HG02852 (cell line): ENCODE results near the gene ETS2.

Experiments
- ATAC-seq: cut with Tn5 transposase; IDR thresholded peaks from one replicate; pipeline ENCODE4 v1.9.1; 2021; ENCODE audit warnings: mild to moderate bottlenecking, moderate library complexity; ENCODE audit not compliant: unreplicated experiment

ETS2 gene

DNA sequence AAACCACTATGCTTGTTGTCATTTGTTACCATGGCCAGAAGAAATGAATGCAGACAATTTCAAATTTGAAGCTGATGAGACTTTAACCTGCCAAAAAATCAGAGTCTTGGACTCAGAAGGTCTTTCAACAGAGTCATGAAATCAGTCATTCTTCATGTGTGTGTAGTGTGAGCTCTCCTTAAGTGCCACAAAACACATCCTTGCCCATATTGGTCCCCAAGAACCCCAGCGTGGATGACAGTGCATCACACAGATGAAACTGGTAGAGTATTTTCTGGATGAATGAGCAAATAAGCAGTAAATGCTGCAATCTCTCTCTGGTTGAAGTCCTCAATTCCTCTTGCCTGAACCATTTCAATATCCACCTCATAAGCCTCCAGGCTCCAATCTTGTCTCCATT, 28.7 kb upstream of the ETS2 start:
- no peak for ATAC-seq

DNA sequence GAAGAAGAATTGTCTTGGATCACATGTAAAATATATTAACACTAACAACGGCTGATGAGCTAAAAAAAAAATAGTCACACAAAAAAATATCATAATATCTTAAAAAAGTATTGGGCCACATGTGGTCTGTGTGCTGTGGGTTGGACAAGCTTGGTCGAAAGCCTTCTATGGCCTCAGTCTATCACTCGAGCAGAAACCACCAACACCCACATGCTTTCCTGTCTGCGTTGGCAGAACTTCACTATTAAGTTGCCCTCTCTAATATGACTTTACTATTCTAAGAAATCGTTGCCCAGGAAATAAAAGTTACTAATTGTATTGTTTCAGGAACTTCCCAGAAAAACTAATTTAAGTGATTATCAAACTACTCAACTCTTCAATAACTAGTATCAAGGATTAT, 28.2 kb upstream of the ETS2 start:
- no peak for ATAC-seq

DNA sequence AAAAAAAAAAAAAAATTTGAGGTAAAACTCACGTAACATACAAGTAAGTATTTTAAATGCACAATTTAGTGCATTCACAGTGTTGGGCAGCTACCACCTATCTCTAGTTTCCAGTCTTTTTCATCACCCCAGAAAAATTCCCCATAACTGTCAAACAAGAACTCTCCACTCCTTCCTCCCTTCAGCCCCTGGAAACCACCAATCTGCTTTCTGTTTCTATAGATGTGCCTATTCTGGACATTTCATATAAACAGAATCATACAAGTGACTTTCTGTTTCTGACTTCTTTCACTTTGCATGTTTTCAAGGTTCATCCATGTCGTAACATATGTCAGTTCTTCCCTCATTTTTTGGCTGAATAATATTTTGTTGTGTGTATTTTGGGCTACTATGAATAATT, 24.9 kb upstream of the ETS2 start:
- ATAC-seq: peak; percentile 91

DNA sequence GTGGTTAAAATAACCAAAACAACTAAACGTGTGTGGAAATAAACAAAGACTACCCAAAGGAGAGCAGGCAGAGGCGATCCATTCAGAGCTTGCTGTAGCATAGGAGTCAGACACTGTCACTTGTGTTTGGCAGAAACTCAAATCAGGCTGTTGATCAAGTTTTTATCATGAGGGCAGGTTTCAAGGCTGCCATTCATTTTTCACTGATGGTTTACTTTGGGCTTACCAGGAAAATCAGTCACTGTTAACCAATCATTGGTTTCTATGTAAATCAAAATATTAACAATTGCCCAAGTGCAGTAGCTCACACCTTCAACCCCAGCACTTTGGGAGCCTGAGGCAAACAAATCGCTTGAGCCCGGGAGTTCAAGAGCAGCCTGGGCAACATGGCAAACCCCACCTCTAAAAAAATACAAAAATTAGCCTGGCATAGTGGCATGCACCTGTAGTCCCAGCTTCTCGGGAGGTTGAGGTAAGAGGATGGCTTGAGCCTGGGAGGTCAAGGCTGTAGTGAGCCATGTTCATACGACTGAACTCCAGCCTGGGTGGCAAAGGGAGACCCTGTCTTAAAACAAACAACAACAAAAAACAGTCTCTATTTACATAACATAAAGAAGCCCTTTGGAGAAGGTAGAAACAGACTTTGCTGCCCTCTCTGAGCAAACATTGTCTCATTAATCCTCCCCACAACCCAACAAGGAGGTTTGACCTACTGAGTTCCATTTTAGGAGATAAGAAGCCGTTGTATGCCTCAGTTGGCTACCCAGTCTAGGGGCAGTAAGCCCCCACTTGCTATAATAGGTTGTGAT, 21.1 kb upstream of the ETS2 start:
- ATAC-seq: no peak

DNA sequence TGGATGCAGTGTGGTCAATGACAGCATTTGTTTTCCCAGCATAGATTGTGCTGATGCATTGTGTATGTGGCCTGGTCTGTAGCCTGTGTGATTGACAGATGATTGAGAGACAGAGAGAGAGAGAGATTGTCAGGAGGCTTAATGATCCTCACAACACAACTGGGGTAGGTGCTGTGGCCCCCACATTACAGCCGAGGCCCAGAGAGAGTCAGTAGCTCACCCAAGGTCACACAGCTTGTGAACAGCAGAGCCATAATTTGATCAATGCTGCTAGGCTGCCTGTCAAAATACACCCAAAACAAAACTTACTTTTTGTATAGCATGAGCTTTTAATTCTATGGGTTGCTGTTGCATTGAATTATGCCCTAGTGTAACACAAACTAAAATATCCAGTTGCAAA, 20.2 kb upstream of the ETS2 start:
- ATAC-seq: no peak

DNA sequence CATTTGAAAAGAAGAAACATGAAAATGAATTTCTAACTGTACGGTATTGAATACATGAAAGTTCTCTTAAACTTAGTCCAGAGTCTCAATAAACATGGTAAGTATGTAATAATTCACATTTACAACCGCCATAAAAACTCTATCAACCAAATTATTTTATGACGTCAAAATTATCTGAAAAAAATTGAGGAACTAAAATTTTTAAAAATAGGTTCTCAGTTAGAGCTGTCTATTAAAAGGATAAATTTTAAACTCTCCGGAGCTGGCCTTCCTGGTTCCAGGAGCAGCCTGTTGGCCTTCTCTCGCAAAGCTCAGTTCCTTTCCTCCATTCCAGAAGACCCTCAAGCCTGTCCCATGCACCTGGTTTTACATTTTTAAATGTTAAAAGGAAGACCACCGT, 18.7 kb upstream of the ETS2 start:
- no peak for ATAC-seq

DNA sequence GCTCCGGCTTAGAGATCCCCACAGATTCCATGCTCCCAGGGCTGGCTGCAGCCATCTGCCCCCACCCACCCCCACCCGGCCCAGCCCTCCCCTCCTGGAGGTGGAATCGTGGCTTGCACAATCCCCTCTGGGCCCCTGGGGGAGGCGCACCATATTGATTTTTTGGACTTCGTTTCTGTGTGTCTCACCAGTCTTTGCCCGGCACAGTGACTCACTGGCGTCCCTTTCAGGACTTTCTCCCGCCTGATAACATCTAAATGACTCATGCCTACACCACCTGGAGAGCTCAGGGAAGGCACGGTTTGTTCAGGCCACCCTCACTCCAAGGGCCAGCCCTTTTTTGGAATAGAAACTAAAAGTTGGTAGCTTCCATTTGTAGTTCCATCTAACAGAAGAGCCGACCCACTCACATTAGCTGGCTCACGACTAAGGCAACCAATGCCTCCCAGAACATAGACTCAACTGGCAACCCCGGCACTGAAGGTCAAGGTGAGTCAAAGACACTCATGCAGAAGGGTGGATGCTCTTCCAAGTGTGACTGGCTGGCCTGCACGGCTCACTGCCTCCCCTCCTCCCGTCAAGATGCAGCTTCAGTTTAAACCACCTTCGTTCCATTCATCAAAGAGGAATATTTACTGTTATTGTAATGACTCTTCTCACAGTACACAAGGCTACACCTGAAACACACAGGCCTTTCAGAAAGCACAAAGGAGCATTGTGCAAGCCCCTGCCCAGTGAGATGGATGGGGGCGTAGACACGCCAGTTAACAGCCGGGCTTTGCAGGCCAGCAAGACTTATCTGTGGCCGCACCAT, 18.1 kb upstream of the ETS2 start:
- peak; percentile 56 for ATAC-seq

DNA sequence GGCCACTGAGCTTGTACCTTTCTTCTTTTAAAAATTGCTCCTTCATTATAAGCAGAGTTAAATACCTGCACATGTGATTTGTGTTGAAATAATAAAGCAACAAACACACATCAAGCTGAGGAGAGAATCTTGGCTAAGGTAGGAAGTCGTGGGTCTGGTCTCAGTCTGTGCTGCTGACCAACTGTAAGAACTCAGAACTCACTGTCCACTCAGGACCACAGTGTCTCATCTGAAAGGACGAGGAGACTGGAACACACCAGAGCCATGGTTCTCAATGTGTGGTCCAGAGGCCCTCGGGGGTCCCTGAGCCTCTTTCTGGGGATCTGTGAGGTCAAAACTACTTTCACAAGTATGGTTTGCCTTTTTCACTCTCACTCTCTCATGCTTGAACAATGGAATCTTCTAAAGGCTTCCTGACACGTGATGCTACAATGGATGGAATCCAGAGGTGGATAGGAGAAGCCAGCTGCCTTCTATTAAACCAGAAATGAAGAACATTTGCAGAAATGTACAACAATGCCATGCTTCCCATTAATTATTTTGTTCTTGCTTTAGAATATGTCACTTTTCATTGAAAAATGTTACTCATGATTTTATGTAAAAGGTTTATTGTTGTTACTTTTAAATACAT, 17.3 kb upstream of the ETS2 start:
- ATAC-seq: no peak

DNA sequence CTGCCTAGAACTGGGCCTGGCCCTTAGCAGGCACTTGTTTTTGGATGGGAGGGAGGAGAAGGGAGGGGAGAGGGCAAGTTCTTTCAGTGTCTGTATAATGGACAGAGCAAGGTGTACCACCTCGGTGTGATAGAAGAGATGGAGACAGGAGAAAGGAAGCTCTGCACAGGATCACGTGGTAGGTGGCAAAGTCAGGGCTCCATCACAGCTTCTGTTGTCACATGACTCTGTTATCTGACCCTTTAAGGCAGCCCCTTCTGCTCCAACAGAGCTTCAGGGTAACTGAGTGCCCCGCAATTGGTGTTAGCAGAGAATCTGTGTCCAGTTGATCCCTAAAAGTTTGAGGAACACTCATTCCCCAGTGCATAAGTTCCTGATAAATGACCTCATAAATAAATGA, 16.5 kb upstream of the ETS2 start:
- no peak for ATAC-seq

DNA sequence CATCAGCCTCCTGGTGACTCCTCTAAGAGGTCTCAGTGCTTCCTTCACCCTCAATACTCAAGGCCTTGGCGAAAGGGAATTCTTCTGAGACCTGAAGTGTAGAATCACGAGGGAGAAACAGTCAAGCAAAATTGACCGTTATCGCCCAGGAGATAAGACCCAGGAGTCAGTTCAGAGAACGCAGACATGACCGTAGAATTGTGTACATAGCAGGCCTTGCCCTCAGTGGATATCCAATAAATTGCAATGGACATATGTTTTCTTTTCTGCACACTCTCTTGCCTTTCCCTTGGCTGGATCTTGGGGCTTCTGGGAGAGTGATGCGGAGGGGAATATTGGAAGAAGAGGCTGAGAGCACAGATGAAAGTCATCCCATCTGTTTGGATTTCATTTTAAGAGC, 15.7 kb upstream of the ETS2 start:
- no peak for ATAC-seq

DNA sequence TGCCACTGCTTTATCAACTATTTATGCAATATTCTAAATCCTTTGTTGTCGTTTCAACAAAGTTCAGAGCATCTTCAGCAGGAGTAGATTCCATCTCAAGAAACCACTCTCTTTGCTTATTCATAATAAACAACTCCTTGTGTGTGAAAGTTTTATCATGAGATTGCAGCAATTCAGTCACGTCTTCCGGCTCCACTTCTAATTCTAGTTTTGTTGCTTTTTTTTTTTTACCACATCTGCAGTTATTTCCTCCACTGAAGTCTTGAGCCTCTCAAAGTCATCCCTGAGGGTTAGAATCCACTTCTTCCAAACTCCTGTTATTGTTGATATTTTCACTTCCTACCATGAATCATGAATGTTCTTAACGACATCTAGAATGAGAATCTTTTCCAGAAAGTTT, 14.8 kb upstream of the ETS2 start:
- no peak for ATAC-seq

DNA sequence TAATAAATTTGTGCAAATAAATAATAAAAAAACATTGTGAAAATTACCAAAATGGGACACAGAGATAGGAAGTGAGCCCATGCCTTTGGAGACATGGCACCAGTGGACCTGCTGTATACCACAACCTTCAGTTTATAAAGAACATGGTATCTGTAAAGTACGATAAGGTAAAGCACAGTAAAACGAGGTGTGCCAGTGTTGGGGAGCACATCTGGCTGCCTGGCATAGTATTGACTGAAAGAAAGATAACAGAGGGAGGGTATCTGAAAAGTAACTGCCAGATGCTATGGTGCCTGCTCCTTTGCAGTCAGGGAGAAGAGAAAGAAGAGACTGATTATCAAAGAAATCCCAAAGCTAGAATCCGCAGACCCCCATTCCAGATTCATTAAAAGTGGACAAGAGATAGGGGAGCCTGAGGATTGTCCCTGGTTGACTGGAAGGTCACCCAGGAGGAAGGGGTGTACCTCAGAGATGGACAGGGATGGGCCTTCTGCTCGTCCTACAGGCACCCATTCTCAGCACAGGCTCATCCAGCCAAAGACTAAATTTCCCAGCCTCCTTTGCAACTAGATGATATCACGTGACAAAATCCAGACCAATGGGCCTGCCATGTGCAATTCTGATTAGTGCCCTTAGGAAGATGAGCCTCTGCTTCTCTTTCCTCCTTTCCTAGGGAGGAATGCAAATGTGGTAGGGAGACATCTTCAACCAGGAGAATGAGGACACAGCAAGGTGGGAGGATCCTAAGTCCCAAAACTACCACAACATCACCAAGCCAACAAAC, 12.9 kb upstream of the ETS2 start:
- no peak for ATAC-seq

DNA sequence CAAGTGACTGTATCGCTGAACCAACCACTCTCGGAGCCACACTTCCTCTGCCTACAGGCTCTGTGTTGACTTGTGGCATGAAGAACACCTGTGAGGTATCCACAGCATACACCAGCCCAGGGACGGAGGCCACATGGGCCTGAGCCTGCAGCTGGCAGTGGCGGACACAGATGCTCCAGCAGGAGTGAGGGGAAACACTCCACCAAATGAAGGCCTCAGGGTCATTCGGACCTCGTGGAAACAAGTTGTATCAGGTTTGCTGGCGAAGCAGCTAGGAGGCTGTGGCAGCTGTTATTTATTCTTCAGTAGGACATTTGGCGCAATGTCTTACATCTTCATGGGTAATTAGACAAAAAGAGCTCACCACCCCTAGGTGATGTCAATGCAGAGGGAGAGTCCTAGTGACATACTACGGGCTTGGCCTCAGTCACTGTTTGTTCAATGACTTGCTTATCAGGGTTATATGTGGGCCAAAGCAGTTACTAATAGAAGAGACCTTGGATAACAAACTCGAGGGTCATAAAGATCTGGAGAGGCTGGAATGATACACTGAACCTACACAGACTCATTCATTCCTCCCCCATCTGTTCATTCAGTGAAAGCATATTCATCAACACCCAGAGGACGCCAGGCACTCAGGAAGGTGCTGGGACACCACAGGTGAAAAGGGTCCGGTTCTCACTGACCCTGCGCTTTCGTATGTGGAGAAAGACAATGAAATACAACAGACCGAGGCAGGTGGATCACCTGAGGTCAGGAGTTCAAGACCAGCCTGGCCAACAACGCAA, 11.6 kb upstream of the ETS2 start:
- no peak for ATAC-seq

DNA sequence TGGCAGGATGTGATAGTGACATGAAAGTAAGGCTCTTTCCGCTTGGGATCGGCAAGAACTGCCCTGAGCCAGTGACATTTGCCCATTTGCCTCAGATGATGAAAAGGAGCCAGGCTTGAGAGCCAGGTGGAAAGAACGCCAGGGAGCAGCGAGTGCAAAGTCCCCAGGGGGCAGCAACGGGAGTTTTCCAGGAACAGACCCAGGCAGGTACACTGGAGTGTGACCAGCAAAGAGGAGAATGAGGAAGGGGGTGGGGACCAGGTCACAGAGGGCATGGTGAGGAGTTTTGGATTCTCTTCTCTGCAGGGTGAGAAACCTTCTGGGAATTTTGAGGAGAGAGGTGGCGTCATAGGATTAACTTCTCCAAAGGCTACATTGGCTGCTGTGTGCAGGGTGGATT, 10.8 kb upstream of the ETS2 start:
- no peak for ATAC-seq

DNA sequence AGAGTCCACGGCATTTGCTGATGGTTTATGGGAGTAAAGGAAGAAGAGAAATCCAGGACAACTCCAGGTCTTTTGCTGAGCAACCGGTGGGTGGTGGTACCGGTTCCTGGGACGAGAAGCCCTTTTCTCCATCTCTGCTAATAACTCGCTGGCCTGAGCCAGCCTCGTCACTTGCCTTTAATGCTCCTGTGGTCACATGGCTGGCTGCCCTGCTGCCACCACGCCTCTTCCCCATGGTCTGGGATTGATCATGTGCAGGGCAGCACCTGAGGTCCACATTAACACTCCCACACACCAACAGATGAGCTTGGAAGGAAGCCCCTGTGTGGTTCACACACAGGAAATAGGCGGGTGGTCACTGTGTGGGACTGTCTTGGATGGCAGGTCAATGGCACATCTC, 10.3 kb upstream of the ETS2 start:
- ATAC-seq: no peak

DNA sequence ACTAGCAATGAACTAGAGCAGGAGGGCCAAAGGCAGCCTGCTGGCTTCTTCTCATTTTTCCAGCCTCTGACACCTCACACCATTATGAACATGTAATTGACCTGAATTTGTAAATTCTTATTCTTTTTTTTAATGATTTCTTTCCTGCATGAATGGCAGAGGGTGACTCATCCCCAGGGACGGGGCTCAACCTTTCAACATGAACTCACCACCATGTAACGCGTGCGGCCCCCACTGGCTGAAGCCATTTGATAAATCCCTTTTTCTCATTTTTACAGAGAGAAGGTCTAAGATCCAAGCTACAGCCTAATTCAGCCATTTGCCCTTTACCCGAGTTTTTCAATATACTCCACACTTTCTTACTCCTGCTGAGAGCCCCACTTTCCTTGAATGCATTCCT, 9.3 kb upstream of the ETS2 start:
- no peak for ATAC-seq

DNA sequence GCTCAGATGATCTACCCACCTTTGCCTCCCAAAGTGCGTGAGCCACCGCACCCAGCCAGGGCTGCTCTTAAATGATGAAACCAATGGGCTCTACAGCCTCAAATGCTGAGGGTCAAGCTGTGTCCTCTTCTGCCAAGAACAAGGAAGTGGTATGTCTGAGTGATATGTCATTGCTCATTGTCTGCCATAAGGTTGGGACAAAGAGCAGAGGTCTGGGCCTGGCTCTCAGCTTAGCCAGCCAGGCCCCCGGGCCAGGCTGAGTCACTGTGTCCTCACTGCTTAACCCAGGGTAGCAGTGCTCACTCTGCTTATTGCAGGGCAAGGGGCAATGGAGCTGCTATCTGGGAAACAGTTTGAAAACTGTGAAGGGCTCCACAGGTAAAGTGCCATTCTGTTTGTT, 8.3 kb upstream of the ETS2 start:
- no peak for ATAC-seq

DNA sequence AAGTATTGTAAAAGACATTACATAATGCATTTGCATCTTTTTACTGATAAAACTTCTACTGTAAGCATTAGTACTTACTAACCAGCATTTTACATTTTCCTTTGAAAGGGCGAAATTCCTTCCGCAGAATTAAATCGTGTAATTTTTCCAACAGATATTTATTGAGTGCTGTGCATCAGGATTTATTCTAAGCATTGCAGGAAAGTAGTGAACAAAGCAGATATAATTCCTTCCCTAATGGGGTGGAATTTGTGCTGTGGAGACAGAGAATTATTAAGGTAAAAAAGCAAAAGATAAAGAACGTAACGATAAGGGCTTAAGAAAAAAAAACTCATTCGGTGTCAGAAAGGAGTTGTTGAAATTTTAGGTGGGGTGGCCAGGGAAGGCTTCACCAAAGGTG, 7.6 kb upstream of the ETS2 start:
- ATAC-seq: no peak

DNA sequence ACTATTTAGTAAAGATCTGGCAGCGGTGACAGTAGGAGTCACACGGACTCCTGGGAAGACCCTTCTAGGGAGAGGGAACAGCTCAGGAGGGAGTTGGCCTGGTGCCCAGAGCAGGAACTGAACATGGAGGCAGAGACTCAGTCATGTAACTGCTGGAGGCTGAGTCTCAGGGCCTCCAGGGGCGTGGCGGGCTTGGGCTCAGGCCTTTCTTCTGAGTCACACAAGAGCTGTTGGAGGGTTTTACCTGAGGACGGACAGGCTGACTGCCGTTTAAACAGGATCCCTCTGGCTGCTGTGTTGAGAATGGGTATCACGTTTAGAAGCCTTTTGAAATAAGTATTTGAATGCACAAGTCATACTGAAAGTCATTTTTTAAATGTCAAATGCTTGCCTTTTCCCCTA, 7.2 kb upstream of the ETS2 start:
- peak; percentile 62 for ATAC-seq

DNA sequence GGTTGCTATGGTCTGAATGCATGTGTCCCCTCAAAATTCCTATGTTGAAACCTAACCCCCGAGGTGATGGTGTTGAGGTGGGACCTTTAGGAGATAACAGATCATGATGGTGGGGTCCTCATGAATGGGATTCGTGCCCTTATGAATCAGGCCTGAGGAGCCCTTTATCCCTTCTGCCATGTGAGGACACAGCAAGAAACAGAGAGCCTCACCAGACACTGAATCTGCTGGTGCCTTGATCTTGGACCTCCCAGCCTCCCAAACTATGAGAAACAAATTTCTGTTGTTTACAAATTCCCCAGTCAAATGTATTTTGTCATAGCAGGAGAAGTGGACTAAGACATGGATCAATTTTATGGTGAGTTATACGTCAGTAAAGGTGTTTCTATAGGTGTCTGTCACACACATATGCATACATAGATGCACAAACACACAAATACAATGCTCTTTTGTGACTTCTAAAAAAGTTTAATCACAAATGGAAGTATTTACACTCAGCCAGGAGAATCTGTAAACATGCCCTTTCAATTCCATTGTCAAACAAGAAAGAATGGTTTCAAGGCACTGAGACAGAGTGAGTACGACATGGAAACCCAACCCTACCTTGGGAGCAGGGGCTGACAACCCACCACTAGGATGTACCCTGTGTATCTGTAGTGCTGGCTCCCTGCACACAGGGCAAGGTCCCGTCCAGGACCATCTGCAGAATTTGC, 5.5 kb upstream of the ETS2 start:
- no peak for ATAC-seq
